ENCODE data around the gene AGAP3. TPM values are rescaled to one million over a fixed set of nuclear protein-coding genes. Genes with fewer than 3 reads are reported as not detected.

AGAP3 gene
- total RNA-seq, 1 experiment from 2014 or later = 103 TPM

- Histone ChIP-seq H3K4me3 (ENCODE audit: low read depth in 2 of 2, low read length in 2 of 2) (no peak overlapping the region), H3K27ac (ENCODE audit: low read length) (no peak overlapping the region), H3K9me3 (ENCODE audit: control insufficient read depth, insufficient read depth, low read depth, low read length) (no peaks in the 10 kb centered on the region), H3K4me1 (ENCODE audit: control insufficient read depth, insufficient read depth, low read length) (no peaks in the 10 kb centered on the region), H3K36me3 (ENCODE audit: control insufficient read depth, insufficient read depth, low read length) (peaks cover 5% of the 10 kb centered on the region), H3K27me3 (ENCODE audit: control insufficient read depth, insufficient read depth, low read length) (no peaks in the 10 kb centered on the region)
- DNase-seq (ENCODE audit: low read depth, low spot score) = no peak
- no peak for ATAC-seq
- no TSS peak for BruUV-seq (replicated peaks)
- POLR2A ChIA-PET = no interaction called here
- intact Hi-C loops (cut with micrococcal nuclease; ENCODE audit: unreplicated experiment) (no loop called here), in situ Hi-C loops (cut with HindIII; ENCODE audit: low pct_unique_long_range_greater_than_20kb, low sequenced_read_pairs) (no loop called here)
- TF ChIP-seq POLR2AphosphoS5 (IDR thresholded peaks at IDR 0.05; ENCODE audit: low read depth, low read length) (no peak), SIN3A (IDR thresholded peaks at IDR 0.05; ENCODE audit: borderline replicate concordance, insufficient read depth, low read depth, low read length) (no peak), REST (IDR thresholded peaks at IDR 0.05; ENCODE audit: insufficient read depth in 1 of 2, low read depth in 2 of 2, low read length in 1 of 2) (no peak), TCF7L2 (IDR thresholded peaks at IDR 0.05; ENCODE audit: low read depth, low read length) (no peak)
- TF ChIP-seq, protein P1, sequence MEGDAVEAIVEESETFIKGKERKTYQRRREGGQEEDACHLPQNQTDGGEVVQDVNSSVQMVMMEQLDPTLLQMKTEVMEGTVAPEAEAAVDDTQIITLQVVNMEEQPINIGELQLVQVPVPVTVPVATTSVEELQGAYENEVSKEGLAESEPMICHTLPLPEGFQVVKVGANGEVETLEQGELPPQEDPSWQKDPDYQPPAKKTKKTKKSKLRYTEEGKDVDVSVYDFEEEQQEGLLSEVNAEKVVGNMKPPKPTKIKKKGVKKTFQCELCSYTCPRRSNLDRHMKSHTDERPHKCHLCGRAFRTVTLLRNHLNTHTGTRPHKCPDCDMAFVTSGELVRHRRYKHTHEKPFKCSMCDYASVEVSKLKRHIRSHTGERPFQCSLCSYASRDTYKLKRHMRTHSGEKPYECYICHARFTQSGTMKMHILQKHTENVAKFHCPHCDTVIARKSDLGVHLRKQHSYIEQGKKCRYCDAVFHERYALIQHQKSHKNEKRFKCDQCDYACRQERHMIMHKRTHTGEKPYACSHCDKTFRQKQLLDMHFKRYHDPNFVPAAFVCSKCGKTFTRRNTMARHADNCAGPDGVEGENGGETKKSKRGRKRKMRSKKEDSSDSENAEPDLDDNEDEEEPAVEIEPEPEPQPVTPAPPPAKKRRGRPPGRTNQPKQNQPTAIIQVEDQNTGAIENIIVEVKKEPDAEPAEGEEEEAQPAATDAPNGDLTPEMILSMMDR (IDR thresholded peaks at IDR 0.05) = no peak
- CTCF ChIA-PET = no interaction called here
Measured at GRCh38 chr7:151138153-151138851, 52.0 kb downstream of the AGAP3 start.

DNA sequence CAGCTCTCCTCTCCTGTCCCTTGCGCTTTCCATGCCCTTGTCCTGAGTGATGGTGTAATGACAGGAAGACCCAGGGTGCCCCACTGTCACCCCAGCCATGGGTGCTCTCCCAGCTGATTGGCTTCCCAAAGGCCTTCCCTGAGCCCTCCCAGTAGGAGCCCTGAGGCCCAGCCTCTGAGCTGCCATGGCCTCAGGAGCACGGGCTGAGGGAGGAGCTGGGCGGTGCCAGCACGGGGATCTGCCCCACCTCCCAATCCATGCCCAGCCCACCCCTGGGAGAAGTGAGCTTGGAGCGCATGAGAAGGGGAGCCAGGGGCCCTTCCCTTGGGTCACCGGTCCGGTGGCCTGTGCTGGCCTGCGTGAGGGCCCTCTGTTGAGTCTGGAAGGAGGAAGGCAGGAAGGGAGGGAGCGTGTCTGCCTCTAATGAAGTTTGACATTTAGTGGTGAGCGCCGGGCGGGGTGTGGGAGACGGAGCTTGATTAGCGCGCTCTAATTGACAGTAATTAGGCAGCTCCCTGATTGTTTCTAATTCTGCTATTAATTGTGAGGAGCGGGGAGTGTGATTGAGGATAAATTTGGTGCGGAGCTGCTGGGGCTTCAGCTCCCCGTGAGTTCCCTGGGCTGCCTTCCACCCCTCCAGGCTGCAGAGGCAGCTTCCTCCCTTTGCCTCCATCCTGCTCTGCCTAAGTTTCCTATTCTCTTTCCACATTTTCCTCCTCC lies 53.0 kb downstream of the AGAP3 start:
- Histone ChIP-seq H3K27me3 (ENCODE audit: control insufficient read depth, insufficient read depth, low read length) (no peaks in the 10 kb centered on the region), H3K9me3 (ENCODE audit: control insufficient read depth, insufficient read depth, low read depth, low read length) (no peaks in the 10 kb centered on the region), H3K27ac (ENCODE audit: low read length) (no peak overlapping the region), H3K4me3 (ENCODE audit: low read depth in 2 of 2, low read length in 2 of 2) (no peak overlapping the region), H3K36me3 (ENCODE audit: control insufficient read depth, insufficient read depth, low read length) (peaks cover 5% of the 10 kb centered on the region), H3K4me1 (ENCODE audit: control insufficient read depth, insufficient read depth, low read length) (no peaks in the 10 kb centered on the region)
- in situ Hi-C loops (cut with HindIII; ENCODE audit: low pct_unique_long_range_greater_than_20kb, low sequenced_read_pairs) = no loop called here
- BruUV-seq (replicated peaks) = no TSS peak
- CTCF ChIA-PET = no interaction called here
- POLR2A ChIA-PET = interaction anchor here (0.6 kb wide), 1 partner anchor 132 kb away, joined by 6 read pairs; no protein-coding TSS in a partner anchor
- 0 out of 2 replicates have a peak, but pooled peaks have one; percentile 39 for ATAC-seq
- no peak for DNase-seq (ENCODE audit: low read depth, low spot score)
- TF ChIP-seq SIN3A (IDR thresholded peaks at IDR 0.05; ENCODE audit: borderline replicate concordance, insufficient read depth, low read depth, low read length) (no peak), POLR2AphosphoS5 (IDR thresholded peaks at IDR 0.05; ENCODE audit: low read depth, low read length) (no peak), REST (IDR thresholded peaks at IDR 0.05; ENCODE audit: insufficient read depth in 1 of 2, low read depth in 2 of 2, low read length in 1 of 2) (no peak), TCF7L2 (IDR thresholded peaks at IDR 0.05; ENCODE audit: low read depth, low read length) (no peak)
- TF ChIP-seq, protein P1 (IDR thresholded peaks at IDR 0.05) = no peak
- intact Hi-C loops (cut with micrococcal nuclease; ENCODE audit: unreplicated experiment) = no loop called here

All from Panc1 (cell line).